Activated T-cell treated with anti-CD3 and anti-CD28 coated beads for 4 hours (primary cell): ENCODE data around the gene NUP62.

ENCODE experiments used
- DNase-seq: peaks from one replicate; pipeline ENCODE4 v3.0.0-alpha.2; 2020

The NUP62 gene

DNA sequence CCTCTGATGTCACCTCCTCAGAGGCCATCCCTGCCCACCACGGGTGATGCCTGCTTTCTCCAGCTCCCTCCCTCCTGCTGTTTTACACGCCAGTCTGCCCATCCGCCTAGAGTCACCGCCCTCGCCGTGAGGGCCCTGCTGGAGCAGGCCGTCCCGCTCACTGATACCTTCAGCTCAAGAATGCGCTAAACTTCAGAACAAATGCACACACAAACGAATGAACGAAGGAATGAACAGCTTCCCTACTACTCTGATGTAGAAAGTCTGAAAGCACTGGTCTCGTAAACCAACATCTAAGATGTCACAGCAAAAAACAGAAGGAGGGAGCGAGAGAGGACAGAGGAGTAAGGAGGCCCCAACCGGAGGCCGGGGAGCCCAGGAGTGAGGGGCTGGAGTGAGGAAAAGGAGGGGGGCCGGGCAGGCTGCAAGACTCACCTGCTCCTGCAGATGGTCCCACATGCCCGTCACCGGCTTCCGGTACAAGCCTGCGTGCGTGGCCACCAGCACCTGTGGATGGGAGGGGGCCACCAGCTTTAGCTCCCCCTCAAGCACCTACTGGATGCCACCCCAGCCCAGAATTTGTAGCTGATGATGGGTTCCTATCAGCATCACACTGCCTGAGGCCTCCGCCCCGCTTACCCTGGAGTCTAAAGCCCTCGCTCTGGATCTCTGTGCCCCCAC is 65.9 kb downstream of the NUP62 start:
- DNase-seq: no peak

DNA sequence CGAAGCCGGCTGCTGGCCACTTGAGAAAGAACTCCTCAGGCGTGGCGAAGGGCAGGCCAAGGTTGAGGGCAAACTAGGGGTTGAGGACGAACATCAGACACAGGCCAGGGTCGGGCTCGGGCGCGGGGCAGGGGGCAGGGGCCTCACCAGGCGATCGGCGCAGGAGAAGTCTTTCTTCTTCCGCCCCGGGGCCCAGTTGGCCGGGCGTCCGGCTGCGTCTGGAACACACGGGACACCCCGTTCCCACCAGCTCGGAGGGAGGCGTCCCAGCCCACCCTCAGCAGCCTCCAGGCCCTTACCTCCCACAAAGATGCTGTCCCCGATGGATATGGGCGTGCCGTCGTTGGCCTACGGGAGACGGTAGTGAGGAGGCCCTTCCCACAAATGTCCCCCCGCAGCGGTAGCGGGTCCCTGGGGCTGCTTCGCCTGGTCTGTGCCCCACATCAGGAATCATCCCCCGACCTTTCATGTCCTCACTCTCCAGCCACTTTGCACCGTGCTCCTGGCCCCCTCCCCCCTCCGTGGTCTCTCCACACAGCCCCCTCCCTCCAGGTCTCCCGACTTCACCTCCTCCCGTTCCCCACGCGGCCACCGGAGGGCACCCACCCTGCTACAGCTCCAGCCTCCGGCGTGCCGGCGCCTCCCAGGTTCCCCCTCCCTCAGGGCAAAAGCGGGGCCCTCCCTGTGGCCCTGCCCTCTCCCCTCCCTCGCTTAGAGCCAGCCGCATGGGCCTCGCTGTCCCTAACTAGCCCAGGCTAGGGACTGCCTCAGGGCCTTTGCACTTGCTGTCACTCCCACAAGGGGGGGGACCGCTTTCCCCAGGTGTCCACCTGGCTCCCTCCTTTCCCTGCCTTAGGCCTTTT is 66.7 kb downstream of the NUP62 start:
- DNase-seq: no peak

DNA sequence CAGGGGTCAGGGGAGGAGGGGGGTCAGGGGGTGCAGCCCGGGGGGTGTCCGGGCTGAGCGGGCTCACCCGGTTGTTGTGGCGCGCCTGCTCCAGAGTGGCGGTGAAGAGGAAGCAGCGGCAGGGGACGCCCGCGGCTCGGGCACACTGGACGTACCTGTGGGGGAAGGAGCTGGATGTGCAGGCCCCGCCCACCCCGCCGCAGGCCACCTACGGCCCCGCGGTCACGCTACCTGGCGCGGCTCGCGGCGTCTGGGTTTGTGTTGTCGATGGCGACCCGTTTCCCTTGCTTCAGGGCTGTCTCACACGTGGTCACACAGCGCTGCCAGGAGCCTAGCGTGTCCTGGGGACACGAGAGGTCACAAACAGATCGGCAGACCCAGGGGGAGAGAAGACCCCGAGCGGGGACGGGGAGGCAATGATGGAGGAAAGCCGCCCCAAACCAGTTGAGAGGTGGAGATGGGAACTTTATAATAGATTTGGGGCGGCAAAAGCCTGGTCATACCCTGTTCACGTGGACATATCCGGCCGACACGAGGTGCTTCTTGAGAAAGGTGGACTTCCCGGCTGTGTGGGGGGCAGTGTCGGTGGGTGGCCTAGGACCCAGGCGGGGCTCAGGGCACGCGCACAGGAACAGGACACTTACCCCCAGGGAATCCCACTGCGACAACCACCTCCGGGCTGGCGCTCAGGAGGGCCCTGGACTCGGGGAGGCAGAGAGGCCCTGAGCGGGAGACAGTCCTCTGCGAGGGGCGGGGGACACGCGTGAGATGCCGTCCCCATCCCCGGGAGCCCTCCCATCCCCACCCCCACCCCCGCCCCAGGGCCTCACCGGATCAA is 67.5 kb downstream of the NUP62 start:
- DNase-seq: no peak

DNA sequence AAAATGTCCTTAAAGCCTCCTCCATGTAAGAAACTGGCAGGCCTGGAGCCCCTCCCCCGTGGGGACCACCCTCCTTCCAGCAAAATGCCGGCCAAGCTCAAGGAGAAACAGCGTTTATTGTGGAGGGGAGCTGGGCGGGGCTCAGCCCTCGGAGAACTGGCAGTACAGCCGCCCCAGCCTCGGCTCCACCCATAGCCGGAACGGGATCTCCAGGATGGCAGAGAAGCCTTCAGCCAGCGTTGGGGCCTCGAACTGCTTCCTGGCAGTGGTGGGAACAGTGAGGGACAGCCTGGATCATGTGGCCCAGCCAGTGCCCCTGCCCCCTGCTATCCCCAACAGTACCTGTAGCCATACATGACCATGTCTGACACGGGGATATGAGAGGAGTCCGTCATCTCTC is 68.2 kb downstream of the NUP62 start:
- DNase-seq: no peak

DNA sequence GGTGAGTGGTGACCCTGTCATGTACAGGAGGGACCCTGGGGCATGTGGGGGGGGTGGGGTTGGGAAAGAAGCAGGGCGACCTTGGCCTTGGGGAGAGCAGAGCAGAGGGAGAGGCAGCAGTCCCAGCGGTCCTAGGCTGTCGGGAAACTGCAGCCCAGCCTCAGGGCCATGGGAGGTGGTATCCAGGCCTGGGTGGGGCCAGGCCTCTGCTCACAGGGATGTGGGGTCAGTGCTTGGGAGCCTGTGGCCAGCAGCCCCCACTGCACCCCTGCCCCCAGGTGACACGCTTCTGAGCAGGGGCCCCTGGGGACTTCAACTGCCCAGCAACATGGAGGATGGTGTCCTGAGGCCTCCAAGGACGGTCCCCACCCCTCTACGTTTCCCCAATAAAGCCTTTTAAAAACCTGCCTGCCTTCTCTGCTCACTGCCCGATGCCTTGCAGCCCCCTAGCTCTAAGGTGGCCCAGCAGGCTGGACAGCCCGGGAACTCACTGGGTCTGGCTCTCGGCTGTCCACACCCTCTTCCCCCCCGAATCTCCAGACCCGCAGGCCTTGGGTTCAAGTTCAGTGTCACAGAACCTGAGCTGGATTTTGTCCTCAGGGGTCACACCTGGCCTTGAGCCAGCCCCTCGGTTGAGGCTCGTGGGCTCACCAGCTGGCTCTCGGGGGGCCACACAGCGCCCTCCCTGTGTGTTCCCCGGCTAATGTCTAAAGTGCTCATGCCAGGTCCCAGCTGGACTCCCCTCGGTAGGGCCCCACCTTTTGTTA is 68.8 kb downstream of the NUP62 start:
- no peak for DNase-seq

DNA sequence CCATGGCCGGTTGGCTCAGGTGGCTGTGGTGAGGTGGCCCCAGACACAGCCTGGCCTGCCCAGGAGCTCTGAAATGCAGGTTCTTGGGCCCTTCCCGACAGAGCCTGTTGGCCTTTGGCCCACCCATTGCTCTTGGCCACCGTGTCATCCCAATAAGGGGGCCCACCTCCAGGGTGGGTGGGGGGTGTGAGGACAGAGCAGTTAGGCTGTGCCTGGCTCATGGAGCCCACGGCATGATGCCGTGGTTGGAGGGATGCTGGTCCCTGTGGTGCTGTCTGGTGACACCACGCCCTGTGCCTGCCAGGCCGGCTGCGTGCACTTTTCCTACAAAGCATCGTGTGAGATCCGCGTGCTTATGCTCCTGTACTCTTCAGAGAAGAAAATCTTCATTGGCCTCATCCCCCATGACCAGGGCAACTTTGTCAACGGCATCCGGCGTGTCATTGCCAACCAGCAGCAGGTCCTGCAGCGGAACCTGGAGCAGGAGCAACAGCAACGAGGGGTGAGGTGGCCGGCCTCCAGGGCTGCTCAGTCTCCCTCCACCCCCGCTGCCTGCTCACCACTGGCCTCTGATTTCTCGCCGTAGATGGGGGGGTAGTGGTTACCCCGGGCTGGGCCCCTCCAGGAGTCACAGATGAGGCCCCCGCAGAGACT is 69.5 kb downstream of the NUP62 start:
- no peak for DNase-seq

DNA sequence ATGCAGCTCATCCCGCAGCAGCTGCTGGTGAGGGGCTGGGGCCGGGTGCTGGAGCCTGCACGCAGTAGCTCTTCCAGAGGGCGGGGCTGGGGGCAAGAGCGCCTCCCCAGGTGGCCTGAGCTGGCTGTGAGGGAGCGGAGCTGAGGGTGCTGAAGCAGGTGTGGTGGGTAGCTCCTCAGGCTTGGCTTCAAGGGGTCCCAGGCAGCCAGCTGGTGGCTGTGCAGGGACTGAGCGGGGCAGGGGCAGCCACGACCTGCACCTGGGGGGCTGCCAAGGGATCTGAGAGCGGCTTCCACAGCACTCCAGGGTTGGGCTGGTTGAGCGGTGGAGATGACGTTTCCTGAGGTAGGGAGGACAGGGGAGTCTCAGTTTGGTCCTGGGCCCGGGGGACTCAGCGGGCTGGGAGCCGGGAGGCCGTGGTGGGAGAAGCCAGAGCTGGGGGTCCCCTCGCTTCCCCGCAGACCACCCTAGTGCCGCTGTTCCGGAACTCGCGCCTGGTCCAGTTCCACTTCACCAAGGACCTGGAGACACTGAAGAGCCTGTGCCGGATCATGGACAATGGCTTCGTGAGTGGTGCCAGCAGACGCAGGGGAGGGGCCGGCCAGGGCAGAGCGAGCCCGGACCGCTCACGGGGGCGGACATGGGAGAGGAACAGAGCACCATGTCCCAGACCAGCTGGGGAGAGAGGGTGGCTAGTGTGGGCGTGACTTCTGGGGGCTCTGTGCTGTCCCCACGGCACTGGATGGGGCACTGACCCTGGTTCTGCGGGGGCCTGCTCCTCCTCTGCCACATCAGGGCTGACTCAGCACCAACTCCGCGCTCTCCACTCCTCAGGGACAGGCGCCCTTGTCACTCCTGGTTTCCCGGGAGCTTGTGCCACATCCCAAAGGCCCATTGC is 71.0 kb downstream of the NUP62 start:
- no peak for DNase-seq

DNA sequence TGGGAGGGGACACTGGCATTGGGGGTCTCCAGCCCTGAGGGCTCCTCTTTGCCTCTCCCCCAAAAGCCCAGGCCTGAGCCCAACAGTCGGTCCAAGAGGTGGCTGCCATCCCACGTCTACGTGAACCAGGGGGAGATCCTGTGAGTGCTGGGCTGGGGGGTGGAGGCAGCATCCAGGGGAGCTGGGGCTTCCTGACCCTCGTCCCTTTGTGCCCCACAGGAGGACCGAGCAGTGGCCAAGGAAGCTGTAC is 71.5 kb downstream of the NUP62 start:
- no peak for DNase-seq

DNA sequence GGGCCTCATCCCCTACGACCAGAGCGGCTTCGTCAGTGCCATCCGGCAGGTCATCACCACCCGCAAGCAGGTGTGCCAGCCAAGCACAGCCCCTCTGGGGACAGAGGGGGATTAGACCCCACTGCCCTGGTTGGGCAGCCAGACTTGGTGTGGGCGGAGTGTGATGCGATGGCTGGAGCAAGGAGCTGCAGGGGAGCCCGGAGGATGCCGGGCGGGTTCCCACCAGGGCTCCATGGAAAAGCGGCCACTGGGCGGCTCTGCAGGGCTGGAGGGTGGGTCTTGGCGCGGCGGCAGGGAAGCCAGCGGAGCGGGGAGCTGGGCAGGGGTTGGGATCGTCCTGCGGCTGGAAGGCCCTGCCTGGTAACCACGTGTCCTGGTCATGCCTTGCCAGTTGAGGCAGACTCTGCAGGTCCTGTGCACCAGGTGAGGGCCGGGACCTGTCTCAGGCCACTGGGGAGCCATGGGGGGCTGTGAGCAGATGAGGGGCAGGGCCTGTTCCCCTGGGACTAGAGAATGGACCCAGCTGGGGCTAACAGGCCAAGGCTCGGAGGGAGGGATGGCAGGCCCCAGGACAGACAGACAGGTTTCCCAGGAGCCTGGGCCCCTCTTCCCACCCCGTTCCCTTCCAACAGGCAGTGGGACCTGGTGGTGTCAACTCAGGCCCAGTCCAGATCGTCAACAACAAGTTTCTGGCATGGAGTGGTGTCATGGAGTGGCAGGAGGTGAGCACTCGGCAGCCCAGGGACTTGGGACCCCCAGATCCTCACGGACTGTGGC is 72.1 kb downstream of the NUP62 start:
- DNase-seq: no peak
